ENCODE data around the gene KCNF1. TPM values are rescaled to one million over a fixed set of nuclear protein-coding genes. Genes with fewer than 3 reads are reported as not detected.

KCNF1 gene
- total and polyA plus RNA-seq, 2 experiments from 2014 or later, result 0.10 to 0.97 TPM

DNA sequence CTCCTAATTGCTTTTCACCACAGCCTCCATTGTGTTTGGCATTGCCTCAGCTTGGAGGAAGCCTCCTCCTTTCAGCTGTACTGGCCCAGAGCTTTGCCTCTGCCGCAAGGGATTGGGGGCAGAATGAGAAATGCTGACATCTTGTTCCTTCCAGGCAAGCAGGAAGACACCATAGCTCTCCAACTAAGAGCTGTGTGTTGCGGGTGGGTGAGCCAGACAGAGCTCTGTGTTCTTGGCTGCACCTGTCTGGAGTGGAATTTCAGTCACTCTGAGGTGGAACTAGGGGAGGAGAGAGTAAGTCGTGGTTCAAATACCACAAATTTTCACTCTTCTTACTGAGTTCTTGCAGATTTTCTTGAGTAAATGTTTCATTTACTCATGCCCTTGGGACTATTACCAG, 36.6 kb upstream of the KCNF1 start:
- no peak overlapping the region for H3K9ac ChIP-seq
- WGBS, 2 experiments (ENCODE audit: low coverage in 1 of 2, low lambda C conversion rate in 2 of 2, missing lambda C conversion rate in 2 of 2), result 47 to 53% methylated on average over 3 of the region's 3 CpGs
- TF ChIP-seq EZH2phosphoT487 (IDR thresholded peaks at IDR 0.05; ENCODE audit: insufficient read depth, low read depth) (no peak), EZH2 (IDR thresholded peaks at IDR 0.05; ENCODE audit: insufficient read depth, poor library complexity, severe bottlenecking) (no peak)
- no peak for DNase-seq
- no peak overlapping the region for H3K4me3 ChIP-seq
- H3K9me2 ChIP-seq (ENCODE audit: insufficient read depth), result no peaks in the 10 kb centered on the region
- no peak overlapping the region for H2AFZ ChIP-seq
- no peaks in the 10 kb centered on the region for H3K36me3 ChIP-seq (ENCODE audit: low read depth)
- H3K79me2 ChIP-seq (ENCODE audit: insufficient read depth), result no peaks in the 10 kb centered on the region
- H4K20me1 ChIP-seq (ENCODE audit: insufficient read depth), result no peaks in the 10 kb centered on the region
- H3K4me2 ChIP-seq (ENCODE audit: unreplicated experiment), result no peak overlapping the region
- H3K9me3 ChIP-seq (ENCODE audit: low read depth), result peaks cover 3% of the 10 kb centered on the region
- in situ Hi-C loops (cut with MboI), result no loop called here
- 0 out of 2 replicates have a peak, but pooled peaks cover 6% of the 10 kb centered on the region for H3F3A ChIP-seq (ENCODE audit: insufficient read depth)
- peaks cover 16% of the 10 kb centered on the region for H3K4me1 ChIP-seq (ENCODE audit: insufficient read depth)
- no peaks in the 10 kb centered on the region for H3K27me3 ChIP-seq (replicated peaks; ENCODE audit: insufficient read depth)
- H3K27ac ChIP-seq, result no peak overlapping the region

DNA sequence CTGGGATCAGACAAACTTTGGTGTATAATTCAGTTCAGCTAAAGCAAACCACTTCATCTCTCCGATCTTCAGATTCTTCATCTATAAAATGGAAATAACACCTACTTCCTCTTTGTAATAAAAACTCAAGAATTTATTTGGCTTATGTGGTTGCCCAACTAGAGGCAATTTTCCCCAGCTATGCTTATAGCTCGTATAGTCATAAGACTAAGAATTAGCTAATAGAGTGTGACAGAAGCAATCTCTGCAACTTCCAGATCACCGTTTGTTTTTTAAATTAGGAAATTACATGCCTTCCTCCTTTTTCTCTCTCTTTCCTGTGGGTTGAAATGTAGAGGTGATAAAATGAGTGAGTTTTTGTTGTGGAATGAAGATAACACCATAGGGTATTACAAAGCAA, 35.3 kb upstream of the KCNF1 start:
- no peaks in the 10 kb centered on the region for H3K79me2 ChIP-seq (ENCODE audit: insufficient read depth)
- H3K36me3 ChIP-seq (ENCODE audit: low read depth), result no peaks in the 10 kb centered on the region
- in situ Hi-C loops (cut with MboI), result no loop called here
- H3K9ac ChIP-seq, result no peak overlapping the region
- no peak overlapping the region for H3K27ac ChIP-seq
- no peaks in the 10 kb centered on the region for H3K27me3 ChIP-seq (replicated peaks; ENCODE audit: insufficient read depth)
- peak; percentile 50 for DNase-seq
- WGBS, 2 experiments (ENCODE audit: low coverage in 1 of 2, low lambda C conversion rate in 2 of 2, missing lambda C conversion rate in 2 of 2), result 24 to 27% methylated on average over 3 of the region's 3 CpGs
- H2AFZ ChIP-seq, result no peak overlapping the region
- H3K4me2 ChIP-seq (ENCODE audit: unreplicated experiment), result no peak overlapping the region
- 0 out of 2 replicates have a peak, but pooled peaks cover 6% of the 10 kb centered on the region for H3F3A ChIP-seq (ENCODE audit: insufficient read depth)
- TF ChIP-seq EZH2 (IDR thresholded peaks at IDR 0.05; ENCODE audit: insufficient read depth, poor library complexity, severe bottlenecking) (no peak), EZH2phosphoT487 (IDR thresholded peaks at IDR 0.05; ENCODE audit: insufficient read depth, low read depth) (no peak)
- no peak overlapping the region for H3K4me3 ChIP-seq
- H3K9me3 ChIP-seq (ENCODE audit: low read depth), result peaks cover 3% of the 10 kb centered on the region
- H3K4me1 ChIP-seq (ENCODE audit: insufficient read depth), result peaks cover 16% of the 10 kb centered on the region
- H3K9me2 ChIP-seq (ENCODE audit: insufficient read depth), result no peaks in the 10 kb centered on the region
- no peaks in the 10 kb centered on the region for H4K20me1 ChIP-seq (ENCODE audit: insufficient read depth)

DNA sequence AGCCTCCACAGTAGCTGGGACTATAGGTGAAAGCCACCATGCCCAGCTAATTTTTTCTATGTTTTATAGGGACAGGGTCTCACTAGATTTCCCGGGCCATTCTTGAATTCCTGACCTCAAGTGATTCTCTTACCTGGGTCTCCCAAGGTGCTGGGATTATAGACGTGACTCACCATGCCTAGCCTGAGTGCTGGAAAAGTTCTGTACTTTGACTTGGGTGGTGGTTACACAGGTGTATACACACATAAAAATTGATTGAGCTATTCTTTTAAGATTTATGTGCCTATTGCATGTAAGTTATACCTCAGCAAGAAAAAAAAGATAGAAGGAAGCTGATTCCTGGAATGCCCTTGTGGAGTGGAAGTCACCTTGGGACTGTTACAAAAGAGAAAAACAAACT, 34.8 kb upstream of the KCNF1 start:
- H3K9ac ChIP-seq, result no peak overlapping the region
- in situ Hi-C loops (cut with MboI), result no loop called here
- H3K4me1 ChIP-seq (ENCODE audit: insufficient read depth), result peaks cover 16% of the 10 kb centered on the region
- no peak overlapping the region for H2AFZ ChIP-seq
- H3K79me2 ChIP-seq (ENCODE audit: insufficient read depth), result no peaks in the 10 kb centered on the region
- DNase-seq, result no peak
- no peak overlapping the region for H3K27ac ChIP-seq
- H3K27me3 ChIP-seq (replicated peaks; ENCODE audit: insufficient read depth), result no peaks in the 10 kb centered on the region
- 0 out of 2 replicates have a peak, but pooled peaks cover 6% of the 10 kb centered on the region for H3F3A ChIP-seq (ENCODE audit: insufficient read depth)
- no peak overlapping the region for H3K4me2 ChIP-seq (ENCODE audit: unreplicated experiment)
- peaks cover 3% of the 10 kb centered on the region for H3K9me3 ChIP-seq (ENCODE audit: low read depth)
- H3K9me2 ChIP-seq (ENCODE audit: insufficient read depth), result no peaks in the 10 kb centered on the region
- TF ChIP-seq EZH2 (IDR thresholded peaks at IDR 0.05; ENCODE audit: insufficient read depth, poor library complexity, severe bottlenecking) (no peak), EZH2phosphoT487 (IDR thresholded peaks at IDR 0.05; ENCODE audit: insufficient read depth, low read depth) (no peak)
- H3K4me3 ChIP-seq, result no peak overlapping the region
- H3K36me3 ChIP-seq (ENCODE audit: low read depth), result no peaks in the 10 kb centered on the region
- WGBS, 2 experiments (ENCODE audit: low coverage in 1 of 2, low lambda C conversion rate in 2 of 2, missing lambda C conversion rate in 2 of 2), result 83 to 89% methylated on average over 2 of the region's 2 CpGs
- H4K20me1 ChIP-seq (ENCODE audit: insufficient read depth), result no peaks in the 10 kb centered on the region

DNA sequence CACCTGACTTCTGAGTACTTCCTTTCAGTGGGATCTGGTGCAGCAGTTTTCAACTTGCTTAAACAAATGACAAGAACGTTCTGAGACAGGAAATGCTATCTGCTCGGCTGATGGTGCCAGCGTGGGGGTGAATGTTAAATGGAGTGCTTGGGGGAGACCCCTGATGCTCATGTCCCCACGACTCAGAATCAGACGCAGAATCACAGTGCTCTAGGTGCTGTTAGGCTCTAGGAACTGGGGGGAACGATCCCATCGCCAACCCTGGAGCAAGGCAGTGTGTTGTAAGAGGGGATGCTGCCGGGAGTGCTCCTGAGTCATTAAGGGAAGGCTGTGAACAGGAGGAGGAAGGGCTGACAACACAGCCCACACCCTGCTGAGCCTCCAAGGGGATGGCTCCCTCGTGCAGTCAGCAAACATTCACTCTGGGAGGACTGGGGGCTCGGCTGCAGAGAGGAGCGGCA, 34.1 kb upstream of the KCNF1 start:
- 29 to 34% methylated on average over 11 of the region's 11 CpGs for WGBS, 2 experiments (ENCODE audit: low coverage in 1 of 2, low lambda C conversion rate in 2 of 2, missing lambda C conversion rate in 2 of 2)
- in situ Hi-C loops (cut with MboI), result no loop called here
- 0 out of 2 replicates have a peak, but pooled peaks cover 6% of the 10 kb centered on the region for H3F3A ChIP-seq (ENCODE audit: insufficient read depth)

More for the DNA sequence above, 34.1 kb upstream of the KCNF1 start:
- Histone ChIP-seq H4K20me1 (ENCODE audit: insufficient read depth) (no peaks in the 10 kb centered on the region), H3K4me3 (no peak overlapping the region), H3K9me3 (ENCODE audit: low read depth) (no peaks in the 10 kb centered on the region), H3K9me2 (ENCODE audit: insufficient read depth) (no peaks in the 10 kb centered on the region), H3K27ac (no peak overlapping the region), H3K4me2 (ENCODE audit: unreplicated experiment) (peak overlapping the region; percentile 56), H3K27me3 (replicated peaks; ENCODE audit: insufficient read depth) (no peaks in the 10 kb centered on the region), H3K36me3 (ENCODE audit: low read depth) (no peaks in the 10 kb centered on the region), H3K9ac (no peak overlapping the region), H2AFZ (peak overlapping the region; percentile 60), H3K4me1 (ENCODE audit: insufficient read depth) (peaks cover 16% of the 10 kb centered on the region), H3K79me2 (ENCODE audit: insufficient read depth) (no peaks in the 10 kb centered on the region)
- TF ChIP-seq EZH2phosphoT487 (IDR thresholded peaks at IDR 0.05; ENCODE audit: insufficient read depth, low read depth) (no peak), EZH2 (IDR thresholded peaks at IDR 0.05; ENCODE audit: insufficient read depth, poor library complexity, severe bottlenecking) (no peak)
- peak; percentile 63 for DNase-seq

Measured in GM23248 (cell line).